Frontal cortex (tissue), 4 donors: ENCODE measurements around the gene TYW1B. TPM values are rescaled to one million over a fixed set of nuclear protein-coding genes. Genes with fewer than 3 reads are reported as not detected.
A peak's percentile ranks its signal among the peaks of the same experiment; 100 is the strongest.
"Not testable (repeated sequence)": the region's sequence is repeated elsewhere in the genome, so short reads cannot be mapped to it uniquely, and the experiment has no call there.

Experiments
- DNase-seq, 2 donors: peaks; one replicate each; pipeline ENCODE4 v3.0.0; 2012; ENCODE audit warnings: low spot score in 2 of 2
- FAIRE-seq: peaks from 2 replicates; lab custom pipeline; 2012; peaks lifted over from hg19 to GRCh38; lab: Jason Lieb, UNC
- total RNA-seq: library from RNA; depleted of rRNA; stranded (reverse); fragments of >200 nt; gene quantifications from one replicate; pipeline ENCODE4 v1.2.3, GENCODE V29; 2014
- donor health status: control.
- donor health status: control.
- donor health status: control.

The TYW1B gene
- total RNA-seq: 2.0 TPM

GRCh38 chr7:72827839-72828591 lies at the start of gene TYW1B:
TYW1B (minus strand) TSS chr7:72828200; CDS start chr7:72828075, 125 bp downstream.
- peak; percentile 63 to 68 for DNase-seq
- FAIRE-seq: peak; percentile 93

- not testable (repeated sequence) for FAIRE-seq, DNase-seq
Measured at GRCh38 chr7:72867591-72867990, 39.6 kb upstream of the TYW1B start.

GRCh38 chr7:72858846-72859400 lies 30.9 kb upstream of the TYW1B start:
- not testable (repeated sequence) for DNase-seq, FAIRE-seq

- DNase-seq, FAIRE-seq: not testable (repeated sequence)
Measured at GRCh38 chr7:72857925-72858324, 29.9 kb upstream of the TYW1B start.

- DNase-seq, FAIRE-seq: not testable (repeated sequence)
Measured at GRCh38 chr7:72855261-72855660, 27.3 kb upstream of the TYW1B start.

GRCh38 chr7:72852937-72853336 lies 24.9 kb upstream of the TYW1B start:
- FAIRE-seq, DNase-seq: not testable (repeated sequence)

GRCh38 chr7:72850746-72851145 lies 22.7 kb upstream of the TYW1B start:
- not testable (repeated sequence) for DNase-seq, FAIRE-seq

- not testable (repeated sequence) for DNase-seq, FAIRE-seq
Measured at GRCh38 chr7:72844146-72844545, 16.1 kb upstream of the TYW1B start.

- DNase-seq, FAIRE-seq: not testable (repeated sequence)
Measured at GRCh38 chr7:72843166-72843565, 15.2 kb upstream of the TYW1B start.

GRCh38 chr7:72840966-72841511 lies 13.0 kb upstream of the TYW1B start:
- FAIRE-seq, DNase-seq: not testable (repeated sequence)

- not testable (repeated sequence) for FAIRE-seq
Measured at GRCh38 chr7:72838315-72838714, 10.3 kb upstream of the TYW1B start.

GRCh38 chr7:72837291-72837690 lies 9.3 kb upstream of the TYW1B start:
- not testable (repeated sequence) for FAIRE-seq, DNase-seq

More at GRCh38 chr7:72838315-72838714, 10.3 kb upstream of the TYW1B start:
- DNase-seq: not testable (repeated sequence)

- DNase-seq, FAIRE-seq: not testable (repeated sequence)
Measured at GRCh38 chr7:72830567-72830966, 2.6 kb upstream of the TYW1B start.

GRCh38 chr7:72829687-72830354 lies 1.8 kb upstream of the TYW1B start:
- DNase-seq, FAIRE-seq: not testable (repeated sequence)

- FAIRE-seq: peak; percentile 94
- DNase-seq: peak; percentile 47 to 61
Measured at GRCh38 chr7:72829291-72829686, 1.3 kb upstream of the TYW1B start.

- FAIRE-seq, DNase-seq: not testable (repeated sequence)
Measured at GRCh38 chr7:72823765-72824732, 4.0 kb downstream of the TYW1B start.

GRCh38 chr7:72822497-72822896 lies 5.5 kb downstream of the TYW1B start:
- FAIRE-seq, DNase-seq: not testable (repeated sequence)

- FAIRE-seq, DNase-seq: not testable (repeated sequence)
Measured at GRCh38 chr7:72818663-72819361, 9.2 kb downstream of the TYW1B start.
